Measurements from ENCODE around the gene PDSS2.

DNA sequence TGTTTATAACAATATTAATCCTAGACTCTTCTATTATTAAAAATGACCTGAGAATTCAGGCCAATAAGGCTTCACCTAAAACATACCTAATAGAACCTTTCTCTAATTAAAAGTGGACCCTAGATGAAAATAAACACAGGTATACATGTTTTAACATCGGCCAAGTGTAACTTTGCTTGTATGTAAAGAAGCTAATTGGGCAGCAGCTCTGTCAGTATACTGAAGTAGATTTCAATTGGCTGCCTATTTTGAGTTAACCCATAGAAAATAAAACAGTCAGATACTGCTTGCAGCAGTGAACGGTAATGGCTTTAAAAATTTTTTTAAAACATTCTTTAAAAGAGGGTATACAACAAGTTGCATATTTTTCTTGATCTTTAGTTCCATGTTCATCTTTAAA, 67.3 kb downstream of the PDSS2 start:
- TF ChIP-seq, protein P1, sequence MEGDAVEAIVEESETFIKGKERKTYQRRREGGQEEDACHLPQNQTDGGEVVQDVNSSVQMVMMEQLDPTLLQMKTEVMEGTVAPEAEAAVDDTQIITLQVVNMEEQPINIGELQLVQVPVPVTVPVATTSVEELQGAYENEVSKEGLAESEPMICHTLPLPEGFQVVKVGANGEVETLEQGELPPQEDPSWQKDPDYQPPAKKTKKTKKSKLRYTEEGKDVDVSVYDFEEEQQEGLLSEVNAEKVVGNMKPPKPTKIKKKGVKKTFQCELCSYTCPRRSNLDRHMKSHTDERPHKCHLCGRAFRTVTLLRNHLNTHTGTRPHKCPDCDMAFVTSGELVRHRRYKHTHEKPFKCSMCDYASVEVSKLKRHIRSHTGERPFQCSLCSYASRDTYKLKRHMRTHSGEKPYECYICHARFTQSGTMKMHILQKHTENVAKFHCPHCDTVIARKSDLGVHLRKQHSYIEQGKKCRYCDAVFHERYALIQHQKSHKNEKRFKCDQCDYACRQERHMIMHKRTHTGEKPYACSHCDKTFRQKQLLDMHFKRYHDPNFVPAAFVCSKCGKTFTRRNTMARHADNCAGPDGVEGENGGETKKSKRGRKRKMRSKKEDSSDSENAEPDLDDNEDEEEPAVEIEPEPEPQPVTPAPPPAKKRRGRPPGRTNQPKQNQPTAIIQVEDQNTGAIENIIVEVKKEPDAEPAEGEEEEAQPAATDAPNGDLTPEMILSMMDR (IDR thresholded peaks at IDR 0.05 in 2 of 3, conservative IDR thresholded peaks at IDR 0.05 in 1 of 3; ENCODE audit: insufficient read depth in 2 of 3, low read depth in 1 of 3, low read length in 3 of 3) = no peak
- TF ChIP-seq KLF1 (tag; IDR thresholded peaks at IDR 0.05) (no peak), IRF2 (CRISPR knock-in tag; IDR thresholded peaks at IDR 0.05) (no peak), ZNF24 (IDR thresholded peaks at IDR 0.05) (no peak), YY1 (IDR thresholded peaks at IDR 0.05; ENCODE audit: borderline replicate concordance in 1 of 3, control insufficient read depth in 1 of 3, extremely low read depth in 1 of 3, insufficient read depth in 3 of 3, insufficient read length in 1 of 3, insufficient replicate concordance in 2 of 3, low read depth in 1 of 3, low read length in 2 of 3) (no peak), ZNF354B (CRISPR knock-in tag; IDR thresholded peaks at IDR 0.05) (no peak), CBX2 (IDR thresholded peaks at IDR 0.05; ENCODE audit: insufficient read depth, low read length, poor library complexity, severe bottlenecking) (no peak), CTBP1 (IDR thresholded peaks at IDR 0.05; ENCODE audit: borderline replicate concordance) (no peak)
- TF ChIP-seq, protein P2, sequence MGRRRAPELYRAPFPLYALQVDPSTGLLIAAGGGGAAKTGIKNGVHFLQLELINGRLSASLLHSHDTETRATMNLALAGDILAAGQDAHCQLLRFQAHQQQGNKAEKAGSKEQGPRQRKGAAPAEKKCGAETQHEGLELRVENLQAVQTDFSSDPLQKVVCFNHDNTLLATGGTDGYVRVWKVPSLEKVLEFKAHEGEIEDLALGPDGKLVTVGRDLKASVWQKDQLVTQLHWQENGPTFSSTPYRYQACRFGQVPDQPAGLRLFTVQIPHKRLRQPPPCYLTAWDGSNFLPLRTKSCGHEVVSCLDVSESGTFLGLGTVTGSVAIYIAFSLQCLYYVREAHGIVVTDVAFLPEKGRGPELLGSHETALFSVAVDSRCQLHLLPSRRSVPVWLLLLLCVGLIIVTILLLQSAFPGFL (CRISPR knock-in tag; IDR thresholded peaks at IDR 0.05) = no peak
- TF ChIP-seq, protein P3, sequence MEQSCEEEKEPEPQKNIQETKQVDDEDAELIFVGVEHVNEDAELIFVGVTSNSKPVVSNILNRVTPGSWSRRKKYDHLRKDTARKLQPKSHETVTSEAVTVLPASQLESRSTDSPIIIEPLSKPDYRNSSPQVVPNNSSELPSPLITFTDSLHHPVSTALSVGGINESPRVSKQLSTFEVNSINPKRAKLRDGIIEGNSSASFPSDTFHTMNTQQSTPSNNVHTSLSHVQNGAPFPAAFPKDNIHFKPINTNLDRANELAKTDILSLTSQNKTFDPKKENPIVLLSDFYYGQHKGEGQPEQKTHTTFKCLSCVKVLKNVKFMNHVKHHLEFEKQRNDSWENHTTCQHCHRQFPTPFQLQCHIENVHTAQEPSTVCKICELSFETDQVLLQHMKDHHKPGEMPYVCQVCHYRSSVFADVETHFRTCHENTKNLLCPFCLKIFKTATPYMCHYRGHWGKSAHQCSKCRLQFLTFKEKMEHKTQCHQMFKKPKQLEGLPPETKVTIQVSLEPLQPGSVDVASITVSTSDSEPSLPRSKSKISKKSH (CRISPR knock-in tag; IDR thresholded peaks at IDR 0.05) = no peak
- TF ChIP-seq, protein P4, sequence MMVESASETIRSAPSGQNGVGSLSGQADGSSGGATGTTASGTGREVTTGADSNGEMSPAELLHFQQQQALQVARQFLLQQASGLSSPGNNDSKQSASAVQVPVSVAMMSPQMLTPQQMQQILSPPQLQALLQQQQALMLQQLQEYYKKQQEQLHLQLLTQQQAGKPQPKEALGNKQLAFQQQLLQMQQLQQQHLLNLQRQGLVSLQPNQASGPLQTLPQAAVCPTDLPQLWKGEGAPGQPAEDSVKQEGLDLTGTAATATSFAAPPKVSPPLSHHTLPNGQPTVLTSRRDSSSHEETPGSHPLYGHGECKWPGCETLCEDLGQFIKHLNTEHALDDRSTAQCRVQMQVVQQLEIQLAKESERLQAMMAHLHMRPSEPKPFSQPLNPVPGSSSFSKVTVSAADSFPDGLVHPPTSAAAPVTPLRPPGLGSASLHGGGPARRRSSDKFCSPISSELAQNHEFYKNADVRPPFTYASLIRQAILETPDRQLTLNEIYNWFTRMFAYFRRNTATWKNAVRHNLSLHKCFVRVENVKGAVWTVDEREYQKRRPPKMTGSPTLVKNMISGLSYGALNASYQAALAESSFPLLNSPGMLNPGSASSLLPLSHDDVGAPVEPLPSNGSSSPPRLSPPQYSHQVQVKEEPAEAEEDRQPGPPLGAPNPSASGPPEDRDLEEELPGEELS (CRISPR knock-in tag; IDR thresholded peaks at IDR 0.05; ENCODE audit: borderline replicate concordance) = no peak
